Chondrocyte (in vitro differentiated cells): Measurements from ENCODE around the gene MTHFD1L. TPM values are rescaled to one million over a fixed set of nuclear protein-coding genes. Genes with fewer than 3 reads are reported as not detected.

ENCODE experiments used
- DNase-seq: peaks from one replicate; pipeline ENCODE4 v3.0.0; 2021; ENCODE audit warnings: mixed read lengths, low spot score
- H3K27ac Mint-ChIP-seq: one replicate; pipeline ENCODE4 v1.8.0; 2021; ENCODE audit warnings: mild to moderate bottlenecking, moderate library complexity, mixed read lengths; ENCODE audit not compliant: unreplicated experiment
- H3K27me3 Mint-ChIP-seq: 2 replicates; pipeline ENCODE4 v1.8.0; 2021; ENCODE audit warnings: low read depth, mixed read lengths
- H3K36me3 Mint-ChIP-seq: 2 replicates; pipeline ENCODE4 v1.8.0; 2021; ENCODE audit warnings: low read depth, mixed read lengths
- H3K4me1 Mint-ChIP-seq: 2 replicates; pipeline ENCODE4 v1.8.0; 2021; ENCODE audit warnings: low read depth, mild to moderate bottlenecking, mixed read lengths
- H3K4me3 Mint-ChIP-seq: one replicate; pipeline ENCODE4 v1.8.0; 2021; ENCODE audit warnings: mild to moderate bottlenecking, moderate library complexity, mixed read lengths; ENCODE audit not compliant: unreplicated experiment
- H3K9me3 Mint-ChIP-seq: 2 replicates; pipeline ENCODE4 v1.8.0; 2021; ENCODE audit warnings: low read depth, mixed read lengths
- total RNA-seq: library from RNA; stranded (reverse); gene quantifications from 3 replicates; pipeline ENCODE4 v1.2.1, GENCODE V29; 2021
- TF ChIP-seq, protein P1 (sequence below): fragments of 200-600 bp; sonication (generic); IDR thresholded peaks from 2 replicates; pipeline ENCODE4 v1.5.0; 2021; ENCODE audit warnings: antibody characterized with exemption, mild to moderate bottlenecking, moderate library complexity

MTHFD1L gene
- total RNA-seq, 1 donor from 2014 or later = 93.7 TPM

DNA sequence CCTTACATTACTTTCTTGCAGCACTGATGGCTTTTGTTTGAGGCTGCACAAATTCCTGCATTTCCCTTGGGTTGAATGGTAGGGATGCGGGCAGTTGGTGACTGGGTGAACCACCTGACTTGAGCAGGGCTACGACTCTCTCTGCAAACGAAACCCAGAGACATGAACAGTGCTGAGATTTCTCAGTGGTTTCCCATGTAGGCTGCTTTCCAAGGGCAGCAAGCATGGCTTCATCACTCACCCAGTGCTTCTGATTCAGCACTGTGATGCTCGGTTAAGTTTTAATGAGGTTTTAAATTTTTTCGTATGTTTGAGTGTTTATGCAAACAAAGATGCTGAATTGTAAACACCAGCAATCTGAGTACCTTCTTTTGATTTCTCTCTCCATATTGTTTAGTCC, 127.2 kb downstream of the MTHFD1L start:
- TF ChIP-seq, protein P1, sequence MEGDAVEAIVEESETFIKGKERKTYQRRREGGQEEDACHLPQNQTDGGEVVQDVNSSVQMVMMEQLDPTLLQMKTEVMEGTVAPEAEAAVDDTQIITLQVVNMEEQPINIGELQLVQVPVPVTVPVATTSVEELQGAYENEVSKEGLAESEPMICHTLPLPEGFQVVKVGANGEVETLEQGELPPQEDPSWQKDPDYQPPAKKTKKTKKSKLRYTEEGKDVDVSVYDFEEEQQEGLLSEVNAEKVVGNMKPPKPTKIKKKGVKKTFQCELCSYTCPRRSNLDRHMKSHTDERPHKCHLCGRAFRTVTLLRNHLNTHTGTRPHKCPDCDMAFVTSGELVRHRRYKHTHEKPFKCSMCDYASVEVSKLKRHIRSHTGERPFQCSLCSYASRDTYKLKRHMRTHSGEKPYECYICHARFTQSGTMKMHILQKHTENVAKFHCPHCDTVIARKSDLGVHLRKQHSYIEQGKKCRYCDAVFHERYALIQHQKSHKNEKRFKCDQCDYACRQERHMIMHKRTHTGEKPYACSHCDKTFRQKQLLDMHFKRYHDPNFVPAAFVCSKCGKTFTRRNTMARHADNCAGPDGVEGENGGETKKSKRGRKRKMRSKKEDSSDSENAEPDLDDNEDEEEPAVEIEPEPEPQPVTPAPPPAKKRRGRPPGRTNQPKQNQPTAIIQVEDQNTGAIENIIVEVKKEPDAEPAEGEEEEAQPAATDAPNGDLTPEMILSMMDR = no peak
- Mint-ChIP-seq H3K27ac (no peak overlapping the region), H3K4me3 (no peak overlapping the region), H3K4me1 (peaks cover 3% of the 10 kb centered on the region), H3K27me3 (no peaks in the 10 kb centered on the region), H3K36me3 (peaks cover 23% of the 10 kb centered on the region), H3K9me3 (no peaks in the 10 kb centered on the region)
- DNase-seq = no peak

DNA sequence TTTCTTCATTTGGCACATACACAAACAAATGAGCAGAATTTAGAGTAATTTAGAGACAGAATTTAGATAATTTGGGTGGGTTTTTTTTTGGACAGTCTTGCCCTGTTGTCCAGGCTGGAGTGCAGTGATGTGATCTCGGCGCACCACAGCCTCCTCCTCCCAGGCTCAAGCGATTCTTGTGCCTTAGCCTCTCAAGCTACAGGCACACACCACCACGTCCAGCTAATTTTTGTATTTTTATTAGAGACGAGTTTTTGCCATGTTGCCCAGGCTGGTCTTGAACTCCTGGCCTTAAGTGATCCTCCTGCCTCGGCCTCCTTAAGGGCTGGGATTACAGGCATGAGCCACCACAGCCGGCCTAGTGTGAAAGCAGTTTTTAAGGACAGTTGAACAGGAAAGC, 127.8 kb downstream of the MTHFD1L start:
- H3K27me3 Mint-ChIP-seq = no peaks in the 10 kb centered on the region
- TF ChIP-seq, protein P1 = no peak
- H3K4me3 Mint-ChIP-seq = no peak overlapping the region
- no peak for DNase-seq
- peaks cover 8% of the 10 kb centered on the region for H3K4me1 Mint-ChIP-seq
- H3K27ac Mint-ChIP-seq = no peak overlapping the region
- H3K36me3 Mint-ChIP-seq = peaks cover 23% of the 10 kb centered on the region
- H3K9me3 Mint-ChIP-seq = no peaks in the 10 kb centered on the region

DNA sequence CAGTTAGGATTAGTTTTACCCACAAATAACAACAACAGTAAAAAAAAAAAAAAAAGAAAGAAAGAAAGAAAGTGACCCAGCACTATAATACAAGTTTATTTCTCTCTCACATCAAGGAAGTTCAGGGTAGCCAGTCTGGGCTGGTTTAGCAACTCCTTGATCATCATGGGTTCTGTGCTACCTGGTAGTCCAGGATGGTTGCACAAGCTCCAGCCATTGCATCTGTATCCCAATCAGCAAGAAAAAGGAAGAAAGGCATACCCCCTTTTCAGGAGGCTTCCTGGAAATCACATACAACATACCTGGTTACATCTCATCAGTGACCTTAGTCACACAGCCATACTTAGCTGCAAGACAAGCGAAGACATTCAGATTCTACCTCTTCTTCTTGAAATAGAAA, 128.5 kb downstream of the MTHFD1L start:
- Mint-ChIP-seq H3K36me3 (peaks cover 23% of the 10 kb centered on the region), H3K9me3 (no peaks in the 10 kb centered on the region), H3K4me3 (no peak overlapping the region), H3K4me1 (peaks cover 11% of the 10 kb centered on the region), H3K27ac (peak overlapping the region; percentile 22), H3K27me3 (no peaks in the 10 kb centered on the region)
- TF ChIP-seq, protein P1 = no peak
- no peak for DNase-seq

DNA sequence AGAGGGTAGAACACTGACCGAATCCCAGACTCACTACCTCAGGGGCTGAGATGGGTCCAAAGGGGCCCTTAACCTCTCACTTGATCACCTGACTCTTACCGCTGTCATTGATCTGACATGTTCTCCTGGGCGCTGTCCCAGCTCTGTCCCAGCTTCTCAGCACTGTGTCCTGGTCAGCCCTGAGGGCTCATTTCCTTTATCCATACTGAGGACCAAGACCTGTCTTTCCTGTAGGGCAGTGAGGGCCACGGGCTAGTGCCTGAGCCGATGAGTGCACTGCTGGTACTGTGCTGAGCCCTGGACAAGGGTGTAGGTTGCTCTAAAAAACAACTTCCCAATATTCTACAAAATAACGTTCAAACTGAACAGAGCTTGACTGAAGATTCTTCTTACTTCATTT, 131.5 kb downstream of the MTHFD1L start:
- TF ChIP-seq, protein P1 = no peak
- peaks cover 22% of the 10 kb centered on the region for H3K4me1 Mint-ChIP-seq
- H3K27ac Mint-ChIP-seq = no peak overlapping the region
- no peaks in the 10 kb centered on the region for H3K9me3 Mint-ChIP-seq
- no peaks in the 10 kb centered on the region for H3K27me3 Mint-ChIP-seq
- H3K4me3 Mint-ChIP-seq = no peak overlapping the region
- no peak for DNase-seq
- H3K36me3 Mint-ChIP-seq = peaks cover 19% of the 10 kb centered on the region

DNA sequence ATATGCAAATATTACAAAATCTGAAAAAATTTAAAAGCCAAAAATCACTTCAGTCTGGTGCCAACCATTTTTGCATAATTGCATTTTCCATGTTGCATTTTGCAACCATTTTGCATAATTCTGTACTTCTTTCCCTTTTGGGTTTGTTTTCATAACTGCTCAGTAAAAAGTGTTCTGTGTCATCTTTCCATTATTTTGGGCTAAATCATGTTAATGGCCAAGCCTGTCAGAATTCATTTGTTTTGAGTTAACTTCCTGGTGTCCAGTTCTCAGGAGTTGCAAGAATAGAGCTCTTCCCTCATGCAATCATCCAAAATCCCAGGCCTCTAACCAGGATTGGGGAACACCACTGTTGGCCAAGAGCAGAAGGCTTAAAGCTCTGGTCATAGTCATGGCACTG, 133.6 kb downstream of the MTHFD1L start:
- Mint-ChIP-seq H3K27ac (no peak overlapping the region), H3K27me3 (no peaks in the 10 kb centered on the region), H3K4me1 (peaks cover 22% of the 10 kb centered on the region), H3K4me3 (no peak overlapping the region), H3K36me3 (peaks cover 13% of the 10 kb centered on the region), H3K9me3 (no peaks in the 10 kb centered on the region)
- TF ChIP-seq, protein P1 = no peak
- no peak for DNase-seq
